ENCODE data around the gene GPR18.

Gene GPR18

GRCh38 chr13:99260216-99260615 lies 2.0 kb upstream of the GPR18 start:
- no peak for TF ChIP-seq ZFX (IDR thresholded peaks at IDR 0.05)
- H3K27ac ChIP-seq, result no peak overlapping the region

- TF ChIP-seq CTCF (conservative IDR thresholded peaks at IDR 0.05) (no peak), ZFX (IDR thresholded peaks at IDR 0.05) (no peak)
Measured at GRCh38 chr13:99258946-99259345, 767 bp upstream of the GPR18 start.

GRCh38 chr13:99257291-99257690 lies 888 bp downstream of the GPR18 start:
- H3K27ac ChIP-seq, result no peak overlapping the region
- no peak for TF ChIP-seq ZFX (IDR thresholded peaks at IDR 0.05)
- no peak for TF ChIP-seq CTCF (conservative IDR thresholded peaks at IDR 0.05)

More at GRCh38 chr13:99258946-99259345, 767 bp upstream of the GPR18 start:
- no peak overlapping the region for H3K27ac ChIP-seq

- no peak overlapping the region for H3K27ac ChIP-seq
- TF ChIP-seq ZFX (IDR thresholded peaks at IDR 0.05) (no peak), CTCF (conservative IDR thresholded peaks at IDR 0.05) (no peak)
Measured at GRCh38 chr13:99256709-99257108, 1.5 kb downstream of the GPR18 start.

GRCh38 chr13:99256283-99256682 lies 1.9 kb downstream of the GPR18 start:
- H3K27ac ChIP-seq, result no peak overlapping the region

GRCh38 chr13:99255271-99255670 lies 2.9 kb downstream of the GPR18 start:
- no peak overlapping the region for H3K27ac ChIP-seq

More at GRCh38 chr13:99256283-99256682, 1.9 kb downstream of the GPR18 start:
- no peak for TF ChIP-seq CTCF (conservative IDR thresholded peaks at IDR 0.05)
- no peak for TF ChIP-seq ZFX (IDR thresholded peaks at IDR 0.05)

GRCh38 chr13:99254830-99255229 lies 3.3 kb downstream of the GPR18 start:
- TF ChIP-seq CTCF (conservative IDR thresholded peaks at IDR 0.05), result no peak
- no peak for TF ChIP-seq ZFX (IDR thresholded peaks at IDR 0.05)
- H3K27ac ChIP-seq, result no peak overlapping the region

More at GRCh38 chr13:99255271-99255670, 2.9 kb downstream of the GPR18 start:
- TF ChIP-seq ZFX (IDR thresholded peaks at IDR 0.05) (no peak), CTCF (conservative IDR thresholded peaks at IDR 0.05) (no peak)

- no peak for TF ChIP-seq ZFX (IDR thresholded peaks at IDR 0.05)
- TF ChIP-seq CTCF (conservative IDR thresholded peaks at IDR 0.05), result no peak
- H3K27ac ChIP-seq, result no peak overlapping the region
Measured at GRCh38 chr13:99251921-99252320, 6.3 kb downstream of the GPR18 start.
